Measurements from ENCODE around the gene LRRIQ3.

GRCh38 chr1:74223453-74223852 is 25.5 kb upstream of the LRRIQ3 start:
- TF ChIP-seq POLR2AphosphoS5 (IDR thresholded peaks at IDR 0.05) (no peak), POLR2A (IDR thresholded peaks at IDR 0.05) (no peak), CTCF (IDR thresholded peaks at IDR 0.05) (no peak)

Data from upper lobe of left lung (tissue), 4 donors.